IMR-90 (cell line): ENCODE results near the gene PSMD9. TPM values are rescaled to one million over a fixed set of nuclear protein-coding genes. Genes with fewer than 3 reads are reported as not detected.

Experiments
- ATAC-seq: fragments of 200-7000 bp; cut with Tn5 transposase; 2 replicates; pipeline ENCODE4 v1.9.1; 2020; ENCODE audit warnings: low read depth, mild to moderate bottlenecking, moderate library complexity
- BruUV-seq: library from RNA; stranded (reverse); fragments of 400-500 nt; replicated peaks from 2 replicates; lab custom pipeline; 2021; lab: Mats Ljungman, UMichigan
- CTCF ChIA-PET: fragments of 300-600 bp; formaldehyde crosslinking; extraction: SDS; loops from one replicate; lab custom pipeline; 2021; ENCODE audit warnings: antibody characterized with exemption; lab: Yijun Ruan, JAX
- POLR2A ChIA-PET: fragments of 300-600 bp; sonication (Branson Sonifier 250); formaldehyde crosslinking; loops from one replicate; lab custom pipeline; 2022; ENCODE audit warnings: antibody characterized with exemption; ENCODE audit not compliant: unreplicated experiment; lab: Charles Lee
- DNase-seq: peaks from one replicate; pipeline ENCODE4 v3.0.0; 2013
- H2AFZ ChIP-seq: replicated peaks from 2 replicates; pipeline ENCODE3; 2013; ENCODE audit warnings: low read length, mild to moderate bottlenecking; ENCODE audit not compliant: poor library complexity
- H2AK5ac ChIP-seq: 2 replicates; pipeline ENCODE4 v1.6.1; 2013; ENCODE audit warnings: low read depth, low read length, inconsistent platforms
- H2AK9ac ChIP-seq: replicated peaks from 2 replicates; pipeline ENCODE3; 2013; ENCODE audit warnings: mild to moderate bottlenecking, low read depth, low read length, moderate library complexity; ENCODE audit not compliant: poor library complexity
- H2BK120ac ChIP-seq: 2 replicates; pipeline ENCODE4 v1.6.1; 2013; ENCODE audit warnings: low read depth, low read length, inconsistent platforms
- H2BK15ac ChIP-seq: 3 replicates; pipeline ENCODE4 v1.6.1; 2013; ENCODE audit warnings: low read depth, low read length, inconsistent platforms
- H2BK20ac ChIP-seq: 2 replicates; pipeline ENCODE4 v1.6.1; 2013; ENCODE audit warnings: low read depth, mild to moderate bottlenecking, inconsistent platforms, low read length, moderate library complexity
- H2BK5ac ChIP-seq: 2 replicates; pipeline ENCODE4 v1.6.1; 2013; ENCODE audit warnings: mild to moderate bottlenecking, low read depth, low read length, inconsistent platforms; ENCODE audit not compliant: poor library complexity, severe bottlenecking
- H3K14ac ChIP-seq: replicated peaks from 2 replicates; pipeline ENCODE4 v1.6.1; 2013; ENCODE audit warnings: low read depth, low read length, inconsistent platforms
- H3K18ac ChIP-seq: 2 replicates; pipeline ENCODE4 v1.6.1; 2013; ENCODE audit warnings: low read depth, low read length, control low read depth
- H3K23ac ChIP-seq: 2 replicates; pipeline ENCODE4 v1.6.1; 2013; ENCODE audit warnings: low read depth, low read length, inconsistent platforms
- H3K27ac ChIP-seq: 2 replicates; pipeline ENCODE4 v1.5.1; 2013; ENCODE audit warnings: mild to moderate bottlenecking, control low read depth, low read length; ENCODE audit not compliant: insufficient read depth
- H3K27me3 ChIP-seq: 2 replicates; pipeline ENCODE4 v1.6.1; 2013; ENCODE audit warnings: low read length; ENCODE audit not compliant: control insufficient read depth, insufficient read depth
- H3K36me3 ChIP-seq: 2 replicates; pipeline ENCODE4 v1.6.1; 2013; ENCODE audit warnings: low read length, mixed read lengths; ENCODE audit not compliant: control insufficient read depth, insufficient read depth
- H3K4ac ChIP-seq: 2 replicates; pipeline ENCODE4 v1.6.1; 2013; ENCODE audit warnings: low read depth, low read length, inconsistent platforms
- H3K4me1 ChIP-seq: 2 replicates; pipeline ENCODE4 v1.6.1; 2013; ENCODE audit warnings: low read length, mixed read lengths; ENCODE audit not compliant: control insufficient read depth, insufficient read depth
- H3K4me2 ChIP-seq: 2 replicates; pipeline ENCODE4 v1.6.1; 2013; ENCODE audit warnings: low read depth, mild to moderate bottlenecking, control low read depth, low read length, moderate library complexity
- H3K4me3 ChIP-seq: 2 replicates; pipeline ENCODE4 v1.5.1; 2013; ENCODE audit warnings: low read depth, mild to moderate bottlenecking, control low read depth, low read length, moderate library complexity; ENCODE audit not compliant: insufficient read depth
- H3K56ac ChIP-seq: 2 replicates; pipeline ENCODE4 v1.6.1; 2013; ENCODE audit warnings: low read length, inconsistent platforms; ENCODE audit not compliant: insufficient read depth; ENCODE audit errors: extremely low read depth
- H3K79me1 ChIP-seq, 2 experiments: 2 replicates each; pipeline ENCODE4 v1.6.1; 2013; ENCODE audit warnings: low read length in 2 of 2, inconsistent platforms in 1 of 2, low read depth in 1 of 2
- H3K9ac ChIP-seq: 2 replicates; pipeline ENCODE4 v1.6.1; 2013; ENCODE audit warnings: low read depth, low read length, control low read depth
- H3K9me1 ChIP-seq: 2 replicates; pipeline ENCODE4 v1.6.1; 2013; ENCODE audit warnings: low read length, inconsistent platforms; ENCODE audit not compliant: insufficient read depth
- H3K9me3 ChIP-seq: 2 replicates; pipeline ENCODE4 v1.6.1; 2013; ENCODE audit warnings: low read length; ENCODE audit not compliant: control insufficient read depth, insufficient read depth
- H4K20me1 ChIP-seq: 2 replicates; pipeline ENCODE4 v1.6.1; 2013; ENCODE audit warnings: low read length, inconsistent platforms; ENCODE audit not compliant: insufficient read depth
- H4K5ac ChIP-seq: 2 replicates; pipeline ENCODE4 v1.6.1; 2013; ENCODE audit warnings: mild to moderate bottlenecking, low read depth, low read length, control low read depth
- H4K8ac ChIP-seq, 2 experiments: 2 replicates each; pipeline ENCODE4 v1.6.1; 2013; ENCODE audit warnings: low read depth in 2 of 2, low read length in 2 of 2, control low read depth in 1 of 2, inconsistent platforms in 1 of 2
- H4K91ac ChIP-seq: 2 replicates; pipeline ENCODE4 v1.6.1; 2013; ENCODE audit warnings: low read depth, low read length, inconsistent platforms; ENCODE audit not compliant: insufficient read depth
- CEBPB ChIP-seq: IDR thresholded peaks from 2 replicates; pipeline ENCODE4 v1.6.1; 2012; ENCODE audit warnings: low read depth, low read length, improper control_type of control experiment
- CHD1 ChIP-seq: IDR thresholded peaks from 2 replicates; pipeline ENCODE4 v1.6.1; 2012; ENCODE audit warnings: low read depth, low read length, improper control_type of control experiment
- FOS ChIP-seq: fragments of 150-350 bp; IDR thresholded peaks from 2 replicates; pipeline ENCODE4 v1.6.1; 2016; ENCODE audit warnings: low read depth, low read length
- MAZ ChIP-seq: IDR thresholded peaks from 2 replicates; pipeline ENCODE4 v1.6.1; 2012; ENCODE audit warnings: low read depth, mild to moderate bottlenecking, low read length, improper control_type of control experiment, moderate library complexity, borderline replicate concordance
- MXI1 ChIP-seq: IDR thresholded peaks from 2 replicates; pipeline ENCODE4 v1.6.1; 2012; ENCODE audit warnings: low read depth, mild to moderate bottlenecking, low read length, moderate library complexity, borderline replicate concordance
- NFE2L2 ChIP-seq: fragments of 150-350 bp; IDR thresholded peaks from 2 replicates; pipeline ENCODE4 v1.6.1; 2016; ENCODE audit warnings: low read depth, mild to moderate bottlenecking, low read length
- WGBS, 2 experiments: methylation state at CpG; one replicate each; pipeline versions ENCODE4 v1.1.5 to v1.1.7; 2013; ENCODE audit warnings: missing lambda C conversion rate in 2 of 2; ENCODE audit not compliant: insufficient read length in 1 of 2; ENCODE audit errors: extremely low coverage in 2 of 2; 5-methylcytosine and 5-hydroxymethylcytosine counted together
- dilution Hi-C: fragments of 300-500 bp; cut with HindIII; formaldehyde crosslinking; loops from one replicate; pipeline ENCODE4 v1.14.3; 2018; ENCODE audit warnings: low sequenced_read_pairs; ENCODE audit not compliant: unreplicated experiment
- in situ Hi-C: fragments of 300-500 bp; cut with MboI; formaldehyde crosslinking; loops from 3 replicates; pipeline ENCODE4 v1.14.3; 2019; ENCODE audit warnings: low sequenced_read_pairs, inconsistent platforms, mixed read lengths
- intact Hi-C: fragments of 100-400 bp; cut with micrococcal nuclease; formaldehyde crosslinking; loops from 2 replicates; pipeline ENCODE4 v1.10.0; 2022
- polyA plus RNA-seq, 3 experiments: library from polyadenylated mRNA; depleted of rRNA; stranded (reverse); fragments of >200 nt; gene quantifications; 2 replicates each; pipeline ENCODE4 v1.2.3, GENCODE V29; 2012; ENCODE audit warnings: low replicate concordance in 1 of 3
- total RNA-seq: library from RNA; depleted of rRNA; stranded (reverse); fragments of >200 nt; gene quantifications from 2 replicates; pipeline ENCODE4 v1.2.3, GENCODE V29; 2012

PSMD9 gene
- total and polyA plus RNA-seq, 2 of the 4 experiments (the other 2 are of a cell fraction), result 135 to 142 TPM

DNA sequence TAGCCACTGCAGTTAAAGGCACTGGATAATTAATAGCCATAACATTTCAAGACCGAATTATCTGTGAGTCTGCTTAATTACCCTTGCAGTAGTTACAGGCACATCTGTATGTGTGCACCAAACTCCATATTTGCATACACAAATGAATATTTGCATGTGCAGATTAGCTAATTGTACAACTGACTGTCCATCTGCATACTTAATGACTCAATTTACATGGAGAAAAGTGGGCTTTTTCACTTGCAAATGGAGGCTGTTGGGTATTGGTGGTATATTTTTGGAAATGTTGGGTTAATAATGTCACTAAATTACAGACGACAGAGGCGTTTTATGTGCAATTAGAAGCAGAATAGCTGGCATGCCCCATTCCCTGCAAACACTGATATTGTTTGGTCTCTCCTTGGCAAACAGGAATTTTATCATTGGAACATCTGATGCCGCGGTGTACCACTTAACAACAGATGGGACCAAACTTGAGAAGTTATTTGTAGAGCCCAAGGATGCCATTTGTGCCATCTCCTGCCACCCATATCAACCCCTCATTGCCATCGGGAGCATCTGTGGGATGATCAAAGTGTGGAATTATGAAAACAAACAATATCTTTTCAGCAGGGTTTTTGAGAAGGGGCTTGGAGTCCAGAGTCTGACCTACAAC is 69.4 kb downstream of the PSMD9 start (continued):
- no peak for TF ChIP-seq MXI1

DNA sequence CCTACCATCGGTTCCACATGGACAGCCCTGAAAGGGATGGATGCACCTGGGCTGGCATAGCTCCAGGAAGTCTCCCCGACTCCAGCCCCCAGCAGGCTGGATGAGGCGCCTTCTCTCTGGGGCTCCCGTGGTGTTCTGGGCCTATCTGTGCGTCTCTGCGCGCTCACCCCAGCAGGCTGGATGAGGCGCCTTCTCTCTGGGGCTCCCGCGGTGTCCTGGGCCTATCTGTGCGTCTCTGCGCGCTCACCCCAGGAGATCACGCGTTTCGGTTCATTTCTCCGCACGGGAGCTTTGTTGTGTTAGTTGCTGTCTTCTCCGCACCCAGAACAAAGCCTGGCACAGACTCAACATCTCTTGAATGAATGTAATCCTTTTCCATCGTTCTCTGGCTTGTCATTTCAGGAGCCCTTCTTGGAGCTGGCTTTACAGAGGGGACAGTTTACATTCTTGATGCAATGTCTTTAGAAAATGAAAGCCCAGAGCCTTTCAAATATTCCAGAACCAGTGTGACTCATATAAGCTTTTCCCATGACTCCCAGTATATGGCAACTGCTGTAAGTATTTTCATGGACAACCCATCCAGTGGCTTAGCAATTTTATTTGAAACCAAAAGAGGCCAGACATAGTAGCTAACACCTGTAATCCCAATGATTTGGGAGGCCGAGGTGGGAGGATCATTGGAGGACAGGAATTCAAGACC is 70.1 kb downstream of the PSMD9 start:
- peak; percentile 92 for ATAC-seq
- TF ChIP-seq FOS (peak; percentile 46; the same call in 1 of the 2 replicates), CHD1 (no peak), MAZ (no peak), CEBPB (peak; percentile 25; the same call in 1 of the 2 replicates), NFE2L2 (no peak)
- in situ Hi-C loops, result no loop called here

More for the DNA sequence above, 70.1 kb downstream of the PSMD9 start:
- H3K27me3 ChIP-seq, result no peaks in the 10 kb centered on the region
- H3K27ac ChIP-seq, result peak overlapping the region; percentile 64
- peak overlapping the region; percentile 67; the same call in 1 of the 2 replicates for H3K23ac ChIP-seq
- 16% methylated on average over 3 of the region's 21 CpGs; no CpG with 5 or more reads in 1 of the 2 experiments for WGBS, 2 experiments
- intact Hi-C loops, result no loop called here
- H2BK5ac ChIP-seq, result peak overlapping the region; percentile 62
- peak overlapping the region; percentile 79 for H2BK120ac ChIP-seq
- 0 out of 2 replicates have a peak overlapping the region, but pooled peaks have one; percentile 10 for H3K9ac ChIP-seq
- peak overlapping the region; percentile 73; the same call in 1 of the 2 replicates for H3K18ac ChIP-seq
- H2BK20ac ChIP-seq, result peak overlapping the region; percentile 82
- peaks cover 14% of the 10 kb centered on the region for H3K4me1 ChIP-seq
- peak; percentile 78 for DNase-seq
- dilution Hi-C loops, result no loop called here
- ChIA-PET POLR2A (no interaction called here), CTCF (interaction anchor here (0.6 kb wide), 1 partner anchor 52 kb away, joined by 3 read pairs; no protein-coding TSS in a partner anchor)
- no peaks in the 10 kb centered on the region for H4K20me1 ChIP-seq
- H3K36me3 ChIP-seq, result peaks cover 11% of the 10 kb centered on the region; the same call in 1 of the 2 replicates
- H3K4me2 ChIP-seq, result peak overlapping the region; percentile 94
- peaks cover 14% of the 10 kb centered on the region for H3K9me1 ChIP-seq
- H2AK9ac ChIP-seq, result peak overlapping the region; percentile 68
- H3K79me1 ChIP-seq, result peaks cover 0 to 29% of the 10 kb centered on the region in 2 experiments; a peak in 2 of 4 replicates
- H2BK15ac ChIP-seq, result peak overlapping the region; percentile 15; the same call in 1 of the 3 replicates
- H3K9me3 ChIP-seq, result no peaks in the 10 kb centered on the region
- peak overlapping the region; percentile 81 for H3K4ac ChIP-seq
- H4K5ac ChIP-seq, result peak overlapping the region; percentile 81
- H4K8ac ChIP-seq, result peak overlapping the region; percentile 31 to 57; a peak in 3 of 4 replicates
- no TSS peak for BruUV-seq
- peak overlapping the region; percentile 96; the same call in 1 of the 2 replicates for H2AK5ac ChIP-seq
- H3K4me3 ChIP-seq, result peak overlapping the region; percentile 25; the same call in 1 of the 2 replicates
- no peak overlapping the region for H3K56ac ChIP-seq
- H2AFZ ChIP-seq, result peak overlapping the region; percentile 81
- H4K91ac ChIP-seq, result peak overlapping the region; percentile 53; the same call in 1 of the 2 replicates
- H3K14ac ChIP-seq, result peak overlapping the region; percentile 54
